Measurements from ENCODE around the gene ATP8B1. TPM values are rescaled to one million over a fixed set of nuclear protein-coding genes. Genes with fewer than 3 reads are reported as not detected.

The ATP8B1 gene
- total and polyA plus RNA-seq, 2 donors (not counting 3 experiments of a cell fraction or from before 2014, with no cell fraction given), result 49.3 to 100 TPM

DNA sequence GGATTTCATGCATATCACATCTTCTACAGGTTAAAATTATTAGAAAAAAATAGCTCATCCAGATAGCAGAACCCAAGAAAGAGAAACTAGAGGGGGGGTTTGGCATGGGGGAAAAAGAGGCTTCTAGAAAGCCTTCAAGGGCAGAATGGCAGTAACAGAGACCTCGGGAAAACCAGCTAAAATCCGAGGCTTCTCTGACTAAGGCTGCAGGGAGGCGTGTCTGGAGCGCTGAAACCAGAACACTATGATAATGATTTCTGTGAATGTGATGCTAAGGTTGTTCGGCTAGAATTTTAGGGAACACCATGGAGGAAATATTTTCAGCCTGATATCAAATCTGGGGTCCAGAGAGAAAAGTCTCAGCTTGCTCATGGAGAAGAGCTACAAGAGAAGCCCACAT is 73.0 kb downstream of the ATP8B1 start:
- Histone ChIP-seq H3K9me3 (replicated peaks; ENCODE audit: control insufficient read depth, insufficient read depth, low read length) (no peaks in the 10 kb centered on the region), H3K9ac (replicated peaks; ENCODE audit: extremely low read depth, insufficient read depth, low read length) (no peak overlapping the region), H3K27ac (ENCODE audit: insufficient read depth, low read depth, low read length) (no peak overlapping the region), H3K4me3 (replicated peaks in 1 of 3; ENCODE audit: insufficient read depth in 1 of 3, low read depth in 1 of 3, low read length in 3 of 3) (no peak overlapping the region), H3K36me3 (ENCODE audit: control insufficient read depth in 2 of 2, extremely low read depth in 1 of 2, insufficient read depth in 2 of 2, low read length in 2 of 2) (peaks cover 5 to 16% of the 10 kb centered on the region in 2 experiments), H2AFZ (ENCODE audit: low read depth, low read length) (no peak overlapping the region), H3K4me1 (ENCODE audit: control insufficient read depth, extremely low read depth, insufficient read depth, low read length) (peaks cover 23% of the 10 kb centered on the region), H3K9me1 (replicated peaks; ENCODE audit: control insufficient read depth, extremely low read depth, insufficient read depth, low read length) (no peaks in the 10 kb centered on the region), H3K79me2 (ENCODE audit: control insufficient read depth, insufficient read depth, low read length) (peaks cover 10% of the 10 kb centered on the region), H3K4me2 (ENCODE audit: insufficient read depth, low read length) (no peak overlapping the region), H3K27me3 (ENCODE audit: control insufficient read depth in 2 of 2, insufficient read depth in 2 of 2, low read length in 2 of 2) (no peaks in the 10 kb centered on the region), H4K20me1 (replicated peaks; ENCODE audit: control insufficient read depth, extremely low read depth, insufficient read depth, low read length) (no peaks in the 10 kb centered on the region)
- DNase-seq (ENCODE audit: low read depth, low spot score) (no peak), FAIRE-seq (no peak)
- ChIA-PET CTCF (no interaction called here), POLR2A (interaction anchor here (0.6 kb wide), 1 partner anchor 46 kb away, joined by 5 read pairs; no protein-coding TSS in a partner anchor)
- BruUV-seq (replicated peaks), result no TSS peak
- intact Hi-C loops (cut with micrococcal nuclease), result no loop called here
- TF ChIP-seq JUN (IDR thresholded peaks at IDR 0.05; ENCODE audit: borderline replicate concordance, insufficient read depth, insufficient read length, low read depth), result no peak
- no peak for TF ChIP-seq GATA2 (IDR thresholded peaks at IDR 0.05; ENCODE audit: insufficient read depth, insufficient read length, low read depth, low read length)
- TF ChIP-seq MYC (IDR thresholded peaks at IDR 0.05; ENCODE audit: low read depth, low read length), result no peak
- TF ChIP-seq POLR2A (IDR thresholded peaks at IDR 0.05; ENCODE audit: low read depth, low read length), result no peak
- TF ChIP-seq FOS (IDR thresholded peaks at IDR 0.05; ENCODE audit: borderline replicate concordance, insufficient read depth, low read length), result no peak
- no peak for TF ChIP-seq POLR2AphosphoS5 (IDR thresholded peaks at IDR 0.05; ENCODE audit: insufficient read depth, low read depth, low read length)
- no peak for TF ChIP-seq CTCF (IDR thresholded peaks at IDR 0.05; ENCODE audit: extremely low read depth in 1 of 2, insufficient read depth in 1 of 2, low read depth in 1 of 2, low read length in 2 of 2)
- TF ChIP-seq EZH2 (IDR thresholded peaks at IDR 0.05; ENCODE audit: borderline replicate concordance, low read depth, low read length, severe bottlenecking), result no peak
- TF ChIP-seq MAX (IDR thresholded peaks at IDR 0.05; ENCODE audit: insufficient read depth, insufficient read length), result no peak
- dilution Hi-C loops (cut with MboI; ENCODE audit: extremely low pct_ligation_motif_present, low sequenced_read_pairs), result no loop called here

All from endothelial cell of umbilical vein (primary cell).